GM23338 (cell line): ENCODE results near the gene OR6C6. TPM values are rescaled to one million over a fixed set of nuclear protein-coding genes. Genes with fewer than 3 reads are reported as not detected.

Source experiments
- ATAC-seq: fragments of 200-7000 bp; cut with Tn5 transposase; 3 replicates; pipeline ENCODE4 v1.9.1; 2020
- DNase-seq: peaks from one replicate; pipeline ENCODE4 v3.0.0-alpha.2; 2015; ENCODE audit warnings: low spot score
- H2AFZ ChIP-seq: fragments of 200-600 bp; sonication (generic); 2 replicates; pipeline ENCODE4 v1.8.0; 2016; ENCODE audit warnings: antibody characterized with exemption, mild to moderate bottlenecking, moderate library complexity
- H3F3A ChIP-seq: fragments of 200-600 bp; sonication (generic); replicated peaks from 2 replicates; pipeline ENCODE4 v1.8.0; 2017; ENCODE audit warnings: antibody characterized with exemption, mixed run types, low read depth
- H3K27ac ChIP-seq: fragments of 200-600 bp; sonication (generic); 2 replicates; pipeline ENCODE4 v1.6.1; 2016; ENCODE audit warnings: low read depth
- H3K27me3 ChIP-seq: fragments of 200-600 bp; sonication (generic); 2 replicates; pipeline ENCODE4 v1.8.0; 2016; ENCODE audit warnings: mild to moderate bottlenecking, mixed run types, moderate library complexity; ENCODE audit not compliant: insufficient read depth
- H3K36me3 ChIP-seq: fragments of 200-600 bp; sonication (generic); 2 replicates; pipeline ENCODE4 v1.8.0; 2016; ENCODE audit warnings: mild to moderate bottlenecking; ENCODE audit not compliant: insufficient read depth
- H3K4me1 ChIP-seq: fragments of 200-600 bp; sonication (generic); 2 replicates; pipeline ENCODE4 v1.8.0; 2016; ENCODE audit warnings: mild to moderate bottlenecking, moderate library complexity; ENCODE audit not compliant: insufficient read depth
- H3K4me2 ChIP-seq: fragments of 200-600 bp; sonication (generic); 2 replicates; pipeline ENCODE4 v1.7.1; 2017; ENCODE audit warnings: mixed run types
- H3K4me3 ChIP-seq: fragments of 200-600 bp; sonication (generic); 2 replicates; pipeline ENCODE4 v1.6.1; 2016; ENCODE audit warnings: mixed run types
- H3K79me2 ChIP-seq: fragments of 200-600 bp; sonication (generic); replicated peaks from 2 replicates; pipeline ENCODE4 v1.8.0; 2017; ENCODE audit warnings: mild to moderate bottlenecking; ENCODE audit not compliant: insufficient read depth
- H3K9me2 ChIP-seq: fragments of 200-600 bp; sonication (generic); 2 replicates; pipeline ENCODE4 v1.8.0; 2017; ENCODE audit not compliant: insufficient read depth
- H4K20me1 ChIP-seq: fragments of 200-600 bp; sonication (generic); replicated peaks from 2 replicates; pipeline ENCODE4 v1.8.0; 2017; ENCODE audit warnings: mild to moderate bottlenecking; ENCODE audit not compliant: insufficient read depth
- H3K27ac Mint-ChIP-seq: 2 replicates; pipeline ENCODE4 v1.8.0; 2020; ENCODE audit warnings: inconsistent platforms, mild to moderate bottlenecking, moderate library complexity, mixed read lengths
- H3K27me3 Mint-ChIP-seq: 3 replicates; pipeline ENCODE4 v1.8.0; 2022; ENCODE audit warnings: low read depth, mild to moderate bottlenecking, moderate library complexity, mixed read lengths, inconsistent platforms; ENCODE audit not compliant: insufficient read depth, poor library complexity
- H3K36me3 Mint-ChIP-seq: 3 replicates; pipeline ENCODE4 v1.8.0; 2021; ENCODE audit warnings: low read depth, mild to moderate bottlenecking, inconsistent platforms, moderate library complexity, mixed read lengths
- H3K4me1 Mint-ChIP-seq: 3 replicates; pipeline ENCODE4 v1.8.0; 2020; ENCODE audit warnings: mild to moderate bottlenecking, inconsistent platforms, mixed read lengths
- H3K4me3 Mint-ChIP-seq: 3 replicates; pipeline ENCODE4 v1.8.0; 2021; ENCODE audit warnings: moderate library complexity, mild to moderate bottlenecking, inconsistent platforms, mixed read lengths
- H3K9me3 Mint-ChIP-seq: 3 replicates; pipeline ENCODE4 v1.8.0; 2020; ENCODE audit warnings: moderate library complexity, mild to moderate bottlenecking, inconsistent platforms, mixed read lengths
- CTCF ChIP-seq, 2 experiments: fragments of 200-600 bp in 1 of 2; sonication (generic) in 1 of 2; conservative IDR thresholded peaks; 2 replicates each; pipeline versions ENCODE4 v1.5.1 to v1.6.1; 2016 to 2017; ENCODE audit warnings: antibody characterized with exemption in 2 of 2, low read depth in 2 of 2, mild to moderate bottlenecking in 2 of 2, moderate library complexity in 1 of 2
- EZH2 ChIP-seq: fragments of 200-600 bp; sonication (generic); IDR thresholded peaks from one replicate; pipeline ENCODE4 v1.8.0; 2017; ENCODE audit warnings: antibody characterized with exemption, mild to moderate bottlenecking, low read depth; ENCODE audit not compliant: unreplicated experiment
- JUNB ChIP-seq: IDR thresholded peaks from one replicate; pipeline ENCODE4 v1.6.1; 2016; ENCODE audit warnings: antibody characterized with exemption; ENCODE audit not compliant: unreplicated experiment
- NANOG ChIP-seq: IDR thresholded peaks from 2 replicates; pipeline ENCODE4 v1.6.1; 2016; ENCODE audit warnings: antibody characterized with exemption, borderline replicate concordance
- POLR2AphosphoS5 ChIP-seq: IDR thresholded peaks from 2 replicates; pipeline ENCODE4 v1.6.1; 2016; ENCODE audit warnings: antibody characterized with exemption, low read depth
- STAT1 ChIP-seq: IDR thresholded peaks from one replicate; pipeline ENCODE4 v1.6.1; 2016; ENCODE audit warnings: antibody characterized with exemption; ENCODE audit not compliant: unreplicated experiment
- ZNF114 ChIP-seq: fragments of 250-450 bp; sonication (Bioruptor Pico); IDR thresholded peaks from 2 replicates; pipeline ENCODE4 v1.5.0; 2020; ENCODE audit warnings: mild to moderate bottlenecking, moderate library complexity
- ZNF331 ChIP-seq: fragments of 250-450 bp; sonication (Bioruptor Pico); IDR thresholded peaks from 2 replicates; pipeline ENCODE4 v1.5.0; 2020; ENCODE audit warnings: low read depth, mild to moderate bottlenecking, moderate library complexity
- polyA plus RNA-seq: library from polyadenylated mRNA; unstranded; fragments of >200 nt; fragmentation: Nextera tagmentation; extraction: Ambion mirVana; gene quantifications from 2 replicates; pipeline ENCODE4 v1.2.1, GENCODE V29; 2016
- total RNA-seq: library from RNA; depleted of rRNA; stranded (reverse); fragments of >200 nt; shearing (Covaris generic); gene quantifications from 2 replicates; pipeline ENCODE4 v1.2.3, GENCODE V29; 2014
- TF ChIP-seq, protein P1 (sequence below): fragments of 250-450 bp; sonication (Bioruptor Pico); IDR thresholded peaks from 2 replicates; pipeline ENCODE4 v1.5.0; 2020; ENCODE audit warnings: mild to moderate bottlenecking, moderate library complexity

Gene OR6C6
- total and polyA plus RNA-seq, 2 experiments from 2014 or later = not detected

GRCh38 chr12:55256831-55257230 is 39.5 kb downstream of the OR6C6 start (continued):
- TF ChIP-seq, protein P1, sequence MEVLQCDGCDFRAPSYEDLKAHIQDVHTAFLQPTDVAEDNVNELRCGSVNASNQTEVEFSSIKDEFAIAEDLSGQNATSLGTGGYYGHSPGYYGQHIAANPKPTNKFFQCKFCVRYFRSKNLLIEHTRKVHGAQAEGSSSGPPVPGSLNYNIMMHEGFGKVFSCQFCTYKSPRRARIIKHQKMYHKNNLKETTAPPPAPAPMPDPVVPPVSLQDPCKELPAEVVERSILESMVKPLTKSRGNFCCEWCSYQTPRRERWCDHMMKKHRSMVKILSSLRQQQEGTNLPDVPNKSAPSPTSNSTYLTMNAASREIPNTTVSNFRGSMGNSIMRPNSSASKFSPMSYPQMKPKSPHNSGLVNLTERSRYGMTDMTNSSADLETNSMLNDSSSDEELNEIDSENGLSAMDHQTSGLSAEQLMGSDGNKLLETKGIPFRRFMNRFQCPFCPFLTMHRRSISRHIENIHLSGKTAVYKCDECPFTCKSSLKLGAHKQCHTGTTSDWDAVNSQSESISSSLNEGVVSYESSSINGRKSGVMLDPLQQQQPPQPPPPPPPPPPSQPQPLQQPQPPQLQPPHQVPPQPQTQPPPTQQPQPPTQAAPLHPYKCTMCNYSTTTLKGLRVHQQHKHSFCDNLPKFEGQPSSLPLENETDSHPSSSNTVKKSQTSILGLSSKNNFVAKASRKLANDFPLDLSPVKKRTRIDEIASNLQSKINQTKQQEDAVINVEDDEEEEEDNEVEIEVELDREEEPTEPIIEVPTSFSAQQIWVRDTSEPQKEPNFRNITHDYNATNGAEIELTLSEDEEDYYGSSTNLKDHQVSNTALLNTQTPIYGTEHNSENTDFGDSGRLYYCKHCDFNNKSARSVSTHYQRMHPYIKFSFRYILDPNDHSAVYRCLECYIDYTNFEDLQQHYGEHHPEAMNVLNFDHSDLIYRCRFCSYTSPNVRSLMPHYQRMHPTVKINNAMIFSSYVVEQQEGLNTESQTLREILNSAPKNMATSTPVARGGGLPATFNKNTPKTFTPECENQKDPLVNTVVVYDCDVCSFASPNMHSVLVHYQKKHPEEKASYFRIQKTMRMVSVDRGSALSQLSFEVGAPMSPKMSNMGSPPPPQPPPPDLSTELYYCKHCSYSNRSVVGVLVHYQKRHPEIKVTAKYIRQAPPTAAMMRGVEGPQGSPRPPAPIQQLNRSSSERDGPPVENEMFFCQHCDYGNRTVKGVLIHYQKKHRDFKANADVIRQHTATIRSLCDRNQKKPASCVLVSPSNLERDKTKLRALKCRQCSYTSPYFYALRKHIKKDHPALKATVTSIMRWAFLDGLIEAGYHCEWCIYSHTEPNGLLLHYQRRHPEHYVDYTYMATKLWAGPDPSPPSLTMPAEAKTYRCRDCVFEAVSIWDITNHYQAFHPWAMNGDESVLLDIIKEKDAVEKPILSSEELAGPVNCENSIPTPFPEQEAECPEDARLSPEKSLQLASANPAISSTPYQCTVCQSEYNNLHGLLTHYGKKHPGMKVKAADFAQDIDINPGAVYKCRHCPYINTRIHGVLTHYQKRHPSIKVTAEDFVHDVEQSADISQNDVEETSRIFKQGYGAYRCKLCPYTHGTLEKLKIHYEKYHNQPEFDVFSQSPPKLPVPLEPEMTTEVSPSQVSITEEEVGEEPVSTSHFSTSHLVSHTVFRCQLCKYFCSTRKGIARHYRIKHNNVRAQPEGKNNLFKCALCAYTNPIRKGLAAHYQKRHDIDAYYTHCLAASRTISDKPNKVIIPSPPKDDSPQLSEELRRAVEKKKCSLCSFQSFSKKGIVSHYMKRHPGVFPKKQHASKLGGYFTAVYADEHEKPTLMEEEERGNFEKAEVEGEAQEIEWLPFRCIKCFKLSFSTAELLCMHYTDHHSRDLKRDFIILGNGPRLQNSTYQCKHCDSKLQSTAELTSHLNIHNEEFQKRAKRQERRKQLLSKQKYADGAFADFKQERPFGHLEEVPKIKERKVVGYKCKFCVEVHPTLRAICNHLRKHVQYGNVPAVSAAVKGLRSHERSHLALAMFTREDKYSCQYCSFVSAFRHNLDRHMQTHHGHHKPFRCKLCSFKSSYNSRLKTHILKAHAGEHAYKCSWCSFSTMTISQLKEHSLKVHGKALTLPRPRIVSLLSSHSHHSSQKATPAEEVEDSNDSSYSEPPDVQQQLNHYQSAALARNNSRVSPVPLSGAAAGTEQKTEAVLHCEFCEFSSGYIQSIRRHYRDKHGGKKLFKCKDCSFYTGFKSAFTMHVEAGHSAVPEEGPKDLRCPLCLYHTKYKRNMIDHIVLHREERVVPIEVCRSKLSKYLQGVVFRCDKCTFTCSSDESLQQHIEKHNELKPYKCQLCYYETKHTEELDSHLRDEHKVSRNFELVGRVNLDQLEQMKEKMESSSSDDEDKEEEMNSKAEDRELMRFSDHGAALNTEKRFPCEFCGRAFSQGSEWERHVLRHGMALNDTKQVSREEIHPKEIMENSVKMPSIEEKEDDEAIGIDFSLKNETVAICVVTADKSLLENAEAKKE (CRISPR knock-in tag) = no peak
- no peak for TF ChIP-seq JUNB
- TF ChIP-seq POLR2AphosphoS5 = no peak
- no peak for TF ChIP-seq ZNF331 (CRISPR knock-in tag)
- no peak for TF ChIP-seq EZH2

DNA sequence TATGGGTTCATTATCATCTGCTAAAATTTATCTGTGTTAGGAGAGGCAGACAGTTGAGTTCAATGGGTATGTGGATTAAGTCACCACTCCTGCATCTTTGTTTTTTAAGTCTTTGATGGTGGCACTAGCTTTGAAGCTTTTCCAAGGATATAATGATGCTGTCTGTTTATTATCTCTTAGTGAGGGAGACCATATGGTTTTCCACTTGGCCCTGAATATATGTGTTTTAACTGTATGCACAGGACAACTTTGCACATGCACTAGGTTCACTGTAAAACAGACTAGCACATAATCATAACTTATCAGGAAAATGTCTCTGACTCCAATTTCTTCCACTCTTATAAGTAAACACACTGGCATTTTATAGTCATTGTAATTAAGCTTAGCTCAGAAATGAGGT is 43.1 kb downstream of the OR6C6 start:
- no peaks in the 10 kb centered on the region for H3K36me3 Mint-ChIP-seq
- ATAC-seq (no peak), DNase-seq (no peak)
- no peaks in the 10 kb centered on the region for H3K27me3 Mint-ChIP-seq
- Histone ChIP-seq H4K20me1 (no peaks in the 10 kb centered on the region), H3K36me3 (no peaks in the 10 kb centered on the region), H3K9me2 (no peaks in the 10 kb centered on the region), H3K4me2 (no peak overlapping the region), H3K27ac (no peak overlapping the region), H3K27me3 (no peaks in the 10 kb centered on the region), H3F3A (no peaks in the 10 kb centered on the region), H3K79me2 (no peaks in the 10 kb centered on the region), H3K4me3 (no peak overlapping the region), H3K4me1 (no peaks in the 10 kb centered on the region), H2AFZ (no peak overlapping the region)
- no peak overlapping the region for H3K4me3 Mint-ChIP-seq
- H3K4me1 Mint-ChIP-seq = no peaks in the 10 kb centered on the region
- H3K9me3 Mint-ChIP-seq = no peaks in the 10 kb centered on the region; the same call in 1 of the 3 replicates
- H3K27ac Mint-ChIP-seq = no peak overlapping the region
- no peak for TF ChIP-seq STAT1
- TF ChIP-seq POLR2AphosphoS5 = no peak
- TF ChIP-seq ZNF114 (CRISPR knock-in tag) = no peak
- TF ChIP-seq, protein P1 (CRISPR knock-in tag) = no peak
- TF ChIP-seq NANOG = no peak
- TF ChIP-seq CTCF (conservative IDR thresholded peaks at IDR 0.05; ENCODE audit: low read depth in 2 of 2) = no peak
